Measurements from ENCODE around the gene VAV2.

GRCh38 chr9:134003237-134003636 lies 11.1 kb upstream of the VAV2 start:
- TF ChIP-seq CTCF (IDR thresholded peaks at IDR 0.05; ENCODE audit: insufficient read depth, low read length, poor library complexity, severe bottlenecking), result no peak
- TF ChIP-seq EZH2phosphoT487 (conservative IDR thresholded peaks at IDR 0.05; ENCODE audit: low read length), result no peak
